PC-3 (cell line): ENCODE results near the gene ESR1. TPM values are rescaled to one million over a fixed set of nuclear protein-coding genes. Genes with fewer than 3 reads are reported as not detected.

Experiments used
- ATAC-seq: fragments of 200-7000 bp; cut with Tn5 transposase; 2 replicates; pipeline ENCODE4 v1.9.1; 2020; ENCODE audit warnings: mild to moderate bottlenecking, moderate library complexity
- BruUV-seq: library from RNA; stranded (reverse); fragments of 400-500 nt; replicated peaks from 2 replicates; lab custom pipeline; 2021; lab: Mats Ljungman, UMichigan
- CTCF ChIA-PET: fragments of 300-600 bp; sonication (Branson Sonifier 250); formaldehyde crosslinking; loops from one replicate; lab custom pipeline; 2022; ENCODE audit warnings: antibody characterized with exemption; lab: Charles Lee
- POLR2A ChIA-PET: fragments of 300-600 bp; sonication (Branson Sonifier 250); formaldehyde crosslinking; loops from one replicate; lab custom pipeline; 2022; ENCODE audit warnings: antibody characterized with exemption; ENCODE audit not compliant: unreplicated experiment; lab: Charles Lee
- DNase-seq: peaks from one replicate; pipeline ENCODE4 v3.0.0-alpha.2; 2015
- H2AFZ ChIP-seq: fragments of 300-600 bp; sonication (generic); 2 replicates; pipeline ENCODE4 v1.6.0; 2016; ENCODE audit warnings: antibody characterized with exemption, low read length
- H3F3A ChIP-seq: fragments of 300-600 bp; sonication (generic); one replicate; pipeline ENCODE4 v1.6.0; 2017; ENCODE audit warnings: antibody characterized with exemption, low read length, control low read depth, mild to moderate bottlenecking; ENCODE audit not compliant: unreplicated experiment
- H3K27ac ChIP-seq: fragments of 300-600 bp; sonication (generic); 2 replicates; pipeline ENCODE4 v1.5.1; 2016; ENCODE audit warnings: mild to moderate bottlenecking, low read length
- H3K27me3 ChIP-seq: fragments of 300-600 bp; sonication (generic); 2 replicates; pipeline ENCODE4 v1.6.1; 2016; ENCODE audit warnings: low read length, mixed read lengths
- H3K36me3 ChIP-seq: fragments of 300-600 bp; sonication (generic); 2 replicates; pipeline ENCODE4 v1.6.1; 2016; ENCODE audit warnings: low read depth, mixed run types, low read length, mixed read lengths
- H3K4me1 ChIP-seq: fragments of 300-600 bp; sonication (generic); 2 replicates; pipeline ENCODE4 v1.5.1; 2016; ENCODE audit warnings: low read length; ENCODE audit not compliant: insufficient read depth
- H3K4me2 ChIP-seq: fragments of 300-600 bp; sonication (generic); 2 replicates; pipeline ENCODE4 v1.6.0; 2016; ENCODE audit warnings: low read length
- H3K4me3 ChIP-seq: fragments of 300-600 bp; sonication (generic); 2 replicates; pipeline ENCODE4 v1.5.1; 2016; ENCODE audit warnings: mild to moderate bottlenecking, low read length, mixed read lengths
- H3K79me2 ChIP-seq: fragments of 300-600 bp; sonication (generic); 2 replicates; pipeline ENCODE4 v1.6.1; 2017; ENCODE audit warnings: low read length, mixed read lengths
- H3K9ac ChIP-seq: fragments of 300-600 bp; sonication (generic); 2 replicates; pipeline ENCODE4 v1.6.0; 2016; ENCODE audit warnings: mild to moderate bottlenecking, low read length
- H3K9me2 ChIP-seq: fragments of 300-600 bp; sonication (generic); replicated peaks from 2 replicates; pipeline ENCODE4 v1.6.1; 2016; ENCODE audit warnings: mixed run types, low read length, mixed read lengths
- H3K9me3 ChIP-seq: fragments of 300-600 bp; sonication (generic); 2 replicates; pipeline ENCODE4 v1.6.1; 2016; ENCODE audit warnings: low read length, mixed read lengths
- H4K20me1 ChIP-seq: fragments of 300-600 bp; sonication (generic); 2 replicates; pipeline ENCODE4 v1.6.1; 2016; ENCODE audit warnings: low read length, mixed read lengths
- CTCF ChIP-seq: fragments of 300-600 bp; sonication (generic); conservative IDR thresholded peaks from 2 replicates; pipeline ENCODE4 v1.5.1; 2017; ENCODE audit warnings: antibody characterized with exemption, low read depth, mild to moderate bottlenecking, low read length
- EZH2 ChIP-seq: fragments of 300-600 bp; sonication (generic); IDR thresholded peaks from one replicate; pipeline ENCODE4 v1.6.1; 2017; ENCODE audit warnings: antibody characterized with exemption, mild to moderate bottlenecking, low read length; ENCODE audit not compliant: unreplicated experiment
- EZH2phosphoT487 ChIP-seq: fragments of 300-600 bp; sonication (generic); IDR thresholded peaks from 2 replicates; pipeline ENCODE4 v1.6.1; 2018; ENCODE audit warnings: mild to moderate bottlenecking, antibody characterized with exemption, low read length, borderline replicate concordance
- intact Hi-C: fragments of 100-400 bp; cut with micrococcal nuclease; formaldehyde crosslinking; loops from 2 replicates; pipeline ENCODE4 v1.9.0; 2023
- total RNA-seq: library from RNA; depleted of rRNA; stranded (reverse); fragments of >200 nt; gene quantifications from 2 replicates; pipeline ENCODE4 v1.2.3, GENCODE V29; 2014

Gene ESR1
- total RNA-seq, 1 experiment from 2014 or later, result 5.9 TPM

GRCh38 chr6:152086223-152086873, 278.9 kb downstream of the ESR1 start:
- CTCF ChIA-PET, result no interaction called here
- intact Hi-C loops, result no loop called here
- Histone ChIP-seq H2AFZ (no peak overlapping the region), H3K27me3 (no peaks in the 10 kb centered on the region), H3K79me2 (no peaks in the 10 kb centered on the region), H3K4me2 (no peak overlapping the region), H3K9me3 (no peaks in the 10 kb centered on the region), H3K9ac (no peak overlapping the region), H3F3A (no peaks in the 10 kb centered on the region), H3K9me2 (no peaks in the 10 kb centered on the region), H4K20me1 (no peaks in the 10 kb centered on the region), H3K36me3 (no peaks in the 10 kb centered on the region), H3K27ac (peak overlapping the region; percentile 61), H3K4me3 (no peak overlapping the region), H3K4me1 (peaks cover 43% of the 10 kb centered on the region)
- POLR2A ChIA-PET, result no interaction called here
- no TSS peak for BruUV-seq
- ATAC-seq (no peak), DNase-seq (no peak)
- no peak for TF ChIP-seq EZH2phosphoT487
- TF ChIP-seq EZH2, result no peak
- TF ChIP-seq CTCF, result no peak

GRCh38 chr6:152087096-152087495, 279.6 kb downstream of the ESR1 start:
- Histone ChIP-seq H3K9me2 (no peaks in the 10 kb centered on the region), H3K79me2 (no peaks in the 10 kb centered on the region), H3K9me3 (no peaks in the 10 kb centered on the region), H3K9ac (no peak overlapping the region), H2AFZ (no peak overlapping the region), H3F3A (no peaks in the 10 kb centered on the region), H3K27ac (peak overlapping the region; percentile 61), H3K27me3 (no peaks in the 10 kb centered on the region), H4K20me1 (no peaks in the 10 kb centered on the region), H3K4me1 (peaks cover 50% of the 10 kb centered on the region), H3K4me3 (no peak overlapping the region), H3K36me3 (no peaks in the 10 kb centered on the region), H3K4me2 (no peak overlapping the region; the same call in 1 of the 2 replicates)
- CTCF ChIA-PET, result no interaction called here
- TF ChIP-seq EZH2 (no peak), EZH2phosphoT487 (no peak)
- POLR2A ChIA-PET, result no interaction called here
- no peak; the same call in 1 of the 2 replicates for ATAC-seq
- intact Hi-C loops, result no loop called here
- peak; percentile 49 for DNase-seq
- BruUV-seq, result no TSS peak

GRCh38 chr6:152087701-152088100, 280.2 kb downstream of the ESR1 start:
- CTCF ChIA-PET, result no interaction called here
- intact Hi-C loops, result no loop called here
- H3K4me2 ChIP-seq, result no peak overlapping the region
- peaks cover 57% of the 10 kb centered on the region for H3K4me1 ChIP-seq
- no peaks in the 10 kb centered on the region for H3F3A ChIP-seq
- no peaks in the 10 kb centered on the region for H3K9me2 ChIP-seq
- ATAC-seq (no peak), DNase-seq (no peak)
- no peaks in the 10 kb centered on the region for H3K27me3 ChIP-seq
- H3K36me3 ChIP-seq, result no peaks in the 10 kb centered on the region
- no peaks in the 10 kb centered on the region for H3K79me2 ChIP-seq
- H3K4me3 ChIP-seq, result no peak overlapping the region
- no peaks in the 10 kb centered on the region for H4K20me1 ChIP-seq
- no TSS peak for BruUV-seq
- H3K9me3 ChIP-seq, result no peaks in the 10 kb centered on the region
- TF ChIP-seq EZH2, result no peak
- no peak for TF ChIP-seq EZH2phosphoT487
- TF ChIP-seq CTCF, result no peak
- H3K9ac ChIP-seq, result no peak overlapping the region
- POLR2A ChIA-PET, result no interaction called here
- peak overlapping the region; percentile 45; the same call in 1 of the 2 replicates for H3K27ac ChIP-seq
- H2AFZ ChIP-seq, result no peak overlapping the region
